HG03025 (cell line): ENCODE results near the gene ACSL1.
A peak's percentile ranks its signal among the peaks of the same experiment; 100 is the strongest.
"Not testable (repeated sequence)": the region's sequence is repeated elsewhere in the genome, so short reads cannot be mapped to it uniquely, and the experiment has no call there.

Experiments
- ATAC-seq: cut with Tn5 transposase; IDR thresholded peaks from one replicate; pipeline ENCODE4 v1.9.1; 2021; ENCODE audit warnings: mild to moderate bottlenecking, moderate library complexity; ENCODE audit not compliant: unreplicated experiment, low FRiP score

The ACSL1 gene

DNA sequence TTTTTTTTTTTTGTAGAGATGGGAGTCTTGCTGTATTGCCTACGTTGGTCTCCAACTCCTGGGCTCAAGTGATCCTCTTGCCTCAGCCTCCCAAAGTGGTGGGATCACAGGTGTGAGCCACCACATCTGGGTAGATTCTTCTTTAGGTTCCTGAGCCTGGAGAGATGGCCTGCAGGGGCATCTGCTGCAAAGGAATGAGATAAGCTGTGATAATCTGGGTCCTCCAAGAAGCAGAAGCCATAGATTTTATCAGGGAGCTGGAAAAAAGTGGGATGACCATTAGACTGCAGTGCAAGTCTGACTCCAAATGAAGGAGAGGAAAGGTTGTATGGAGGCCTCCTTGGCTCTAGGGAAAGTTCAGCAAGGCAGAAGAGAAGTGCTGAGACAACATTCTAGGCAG lies 19.0 kb upstream of the ACSL1 start:
- no peak for ATAC-seq

- no peak for ATAC-seq
These were observed 18.3 kb upstream of the ACSL1 start for GRCh38 chr4:184843984-184844554.

GRCh38 chr4:184839075-184839399 lies 13.3 kb upstream of the ACSL1 start:
- ATAC-seq = not testable (repeated sequence)

DNA sequence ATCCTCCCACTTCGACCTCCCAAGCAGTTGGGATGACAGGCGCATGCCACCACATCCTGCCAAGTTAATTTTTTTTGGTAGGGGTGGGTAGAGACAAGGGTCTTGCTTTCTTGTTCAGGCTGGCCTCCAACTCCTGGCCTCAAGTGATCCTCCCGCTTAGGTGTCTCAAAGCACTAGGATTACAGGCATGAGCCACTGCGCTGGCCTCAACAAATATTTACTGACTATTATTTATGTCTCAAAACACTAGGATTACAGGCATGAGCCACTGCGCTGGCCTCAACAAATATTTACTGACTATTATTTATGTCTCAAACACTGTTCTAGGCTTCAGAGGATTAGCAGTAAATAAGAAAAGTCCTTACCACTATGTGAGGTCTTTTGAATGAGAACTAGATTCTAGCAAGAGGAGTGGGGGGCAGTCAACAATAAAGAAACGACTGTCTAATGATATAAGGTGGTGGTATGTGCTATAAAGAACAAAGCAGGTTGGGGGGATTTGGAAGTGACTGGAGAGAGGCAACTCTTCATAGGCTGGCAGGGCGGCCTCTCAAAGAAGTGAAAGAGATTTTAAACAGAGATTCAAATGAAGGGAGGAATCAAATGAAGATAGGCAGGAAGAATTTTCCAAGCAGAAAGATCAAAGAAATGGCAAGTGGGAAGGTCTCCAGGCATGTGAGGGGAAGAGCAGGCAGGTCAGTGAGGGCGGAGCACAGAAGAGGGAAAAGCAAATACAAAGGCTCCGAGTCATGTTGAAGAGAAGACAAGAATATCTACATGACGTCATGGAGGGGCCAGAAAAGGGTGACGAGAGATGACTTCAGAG lies 12.7 kb upstream of the ACSL1 start:
- ATAC-seq = no peak

DNA sequence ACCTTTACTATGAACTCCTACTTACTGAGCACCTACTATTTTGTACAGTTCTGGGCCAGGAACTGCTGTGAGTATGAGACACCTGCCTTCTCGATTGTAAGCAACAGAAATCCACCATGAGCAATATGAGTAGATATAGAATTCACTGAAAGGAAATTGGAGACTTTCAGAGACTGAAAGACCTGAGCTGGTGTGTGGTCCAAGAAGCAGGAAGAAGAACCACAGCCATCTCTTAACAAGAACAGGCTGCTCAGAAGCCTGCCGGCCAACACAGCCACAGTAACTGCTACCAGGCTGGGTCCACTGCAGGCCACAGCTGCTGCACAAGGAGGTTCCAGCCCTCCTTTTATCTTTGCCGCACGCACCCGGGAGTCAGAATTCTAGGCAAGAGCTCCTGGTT lies 10.8 kb upstream of the ACSL1 start:
- ATAC-seq = no peak

- ATAC-seq = no peak
These were observed 7.5 kb upstream of the ACSL1 start for GRCh38 chr4:184833046-184833838.

DNA sequence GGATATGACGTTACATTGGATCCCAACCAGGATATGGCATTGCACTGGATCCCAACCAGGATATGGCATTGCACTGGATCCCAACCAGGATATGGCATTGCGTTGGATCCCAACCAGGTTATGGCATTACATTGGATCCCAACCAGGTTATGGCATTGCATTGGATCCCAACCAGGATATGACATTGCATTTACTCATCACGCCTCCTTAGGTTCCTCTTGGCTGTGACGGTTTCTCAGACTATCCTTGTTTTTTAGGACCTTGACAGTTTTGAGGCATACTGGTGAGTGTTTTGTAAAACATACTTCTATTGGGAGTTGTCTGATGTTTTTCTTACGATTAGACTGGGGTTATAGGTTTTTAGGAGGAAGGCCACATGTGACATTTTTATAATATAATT lies 5.4 kb upstream of the ACSL1 start:
- ATAC-seq = no peak

GRCh38 chr4:184826691-184827270 lies 1.0 kb upstream of the ACSL1 start:
- ATAC-seq = no peak

- peak; percentile 24 for ATAC-seq
These were observed 450 bp downstream of the ACSL1 start for GRCh38 chr4:184825141-184825895.

DNA sequence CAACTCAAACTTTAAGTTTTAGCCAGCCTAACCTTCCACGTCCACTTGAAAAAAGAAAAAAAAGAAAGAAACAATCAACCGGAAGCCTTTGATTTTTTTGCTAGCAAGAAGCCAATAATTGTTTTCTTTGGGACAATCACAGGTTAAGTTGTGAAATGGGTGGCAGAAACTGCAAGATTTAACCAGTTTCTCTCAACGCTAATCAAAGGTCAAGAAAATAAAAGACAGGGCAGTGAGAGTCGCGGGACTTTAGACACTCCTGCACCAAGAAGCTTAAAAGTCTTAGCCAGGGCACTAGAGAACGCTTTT lies 1.0 kb downstream of the ACSL1 start:
- no peak for ATAC-seq

- ATAC-seq = no peak
These were observed 1.5 kb downstream of the ACSL1 start for GRCh38 chr4:184824081-184824775.

DNA sequence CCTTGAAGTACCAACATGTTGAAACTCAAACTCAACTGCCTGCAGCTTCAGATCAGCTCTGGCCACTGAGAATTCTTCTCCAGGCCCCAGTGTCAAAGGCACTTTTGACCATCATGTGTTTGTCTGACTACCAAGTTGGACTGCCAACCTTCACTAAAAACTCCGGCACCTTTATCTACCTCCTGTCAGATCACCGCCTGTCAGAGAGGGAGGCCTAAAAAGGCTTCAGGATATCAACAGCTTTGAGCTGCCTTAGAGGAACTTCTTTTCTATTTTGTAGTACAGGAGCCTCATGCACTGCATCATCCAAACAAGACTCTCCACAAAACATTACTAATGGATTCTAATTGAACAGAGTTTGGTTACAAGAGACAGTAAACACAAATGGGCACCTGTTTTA lies 2.8 kb downstream of the ACSL1 start:
- ATAC-seq = no peak

- ATAC-seq = no peak
These were observed 3.4 kb downstream of the ACSL1 start for GRCh38 chr4:184822356-184822755.

- no peak for ATAC-seq
These were observed 4.5 kb downstream of the ACSL1 start for GRCh38 chr4:184821242-184821641.

- no peak for ATAC-seq
These were observed 6.0 kb downstream of the ACSL1 start for GRCh38 chr4:184819786-184820185.

DNA sequence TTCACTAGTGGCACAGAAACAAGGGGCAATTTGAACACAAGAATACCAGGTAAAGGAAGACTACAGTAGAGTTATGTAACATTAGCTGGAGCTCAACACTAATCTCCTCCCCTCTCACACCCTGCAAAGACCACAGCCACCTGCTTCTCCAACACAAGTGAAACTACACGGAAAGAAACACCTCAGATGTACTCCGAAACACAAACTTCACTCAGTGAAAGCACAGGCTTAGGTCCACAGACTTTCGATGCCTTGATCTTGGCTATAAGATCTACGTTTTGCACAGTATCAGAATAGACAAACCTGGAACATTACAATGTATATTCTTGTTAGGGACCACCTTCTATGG lies 7.6 kb downstream of the ACSL1 start:
- peak; percentile 55 for ATAC-seq

DNA sequence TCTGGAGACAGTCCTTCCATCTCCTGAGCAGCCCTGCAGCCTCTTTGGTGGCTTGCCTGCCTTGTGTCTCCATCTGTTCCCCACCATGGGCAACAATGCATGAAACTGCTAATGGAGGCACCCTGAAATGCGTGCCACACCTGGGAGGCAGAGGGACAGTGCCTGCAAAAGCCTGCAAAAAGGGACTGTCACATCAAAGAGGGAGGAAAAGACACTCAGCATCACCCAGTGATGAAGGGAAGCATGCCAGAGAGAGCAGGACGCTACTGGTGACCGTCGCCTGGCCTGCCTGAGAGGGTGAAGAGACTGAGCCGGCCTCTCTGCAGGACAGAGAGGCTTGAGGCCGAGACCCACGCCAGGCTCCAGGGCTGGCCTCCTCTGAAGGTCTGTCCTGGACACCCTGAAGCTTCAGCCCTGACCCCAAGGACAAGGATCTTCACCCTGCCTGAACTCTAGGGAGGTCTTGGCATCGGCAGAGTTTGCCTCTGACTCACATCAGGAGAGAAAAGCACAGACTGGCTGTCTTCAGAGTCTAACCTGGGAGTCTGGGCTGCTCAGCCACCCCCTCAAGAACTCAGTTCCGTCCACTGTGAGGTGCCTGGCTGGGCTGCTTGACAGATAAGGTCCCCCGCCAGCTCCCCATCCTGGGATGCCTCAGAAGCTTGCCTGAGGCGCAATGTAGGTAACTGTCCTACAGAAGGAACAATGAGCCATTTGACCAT lies 8.1 kb downstream of the ACSL1 start:
- ATAC-seq = peak; percentile 20

DNA sequence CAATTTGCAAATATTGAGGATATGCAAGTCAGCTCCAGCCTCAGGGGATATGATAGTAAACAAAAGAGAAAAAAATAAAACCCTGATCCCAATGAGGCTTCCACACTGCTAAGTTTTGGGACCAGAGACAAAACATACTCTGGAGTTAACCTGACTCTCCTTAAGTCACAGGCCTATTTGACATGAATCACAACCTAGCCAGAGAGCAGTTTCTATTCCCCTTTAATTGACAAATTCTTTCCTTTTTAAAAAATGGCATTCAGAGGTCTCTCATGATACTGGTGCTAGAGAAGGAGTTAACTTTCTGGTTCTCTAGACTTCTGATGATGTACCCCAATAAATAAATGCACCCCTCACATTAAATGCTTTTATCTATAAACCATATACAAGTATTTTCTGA lies 8.8 kb downstream of the ACSL1 start:
- no peak for ATAC-seq

GRCh38 chr4:184815046-184815877 lies 10.5 kb downstream of the ACSL1 start:
- ATAC-seq = peak; percentile 64
